HEK293 (cell line): Measurements from ENCODE around the gene CUL1.
A peak's percentile ranks its signal among the peaks of the same experiment; 100 is the strongest.

Source experiments
- CTCF ChIA-PET: fragments of 350-600 bp; formaldehyde crosslinking; extraction: SDS; loops from one replicate; lab custom pipeline; 2021; ENCODE audit warnings: antibody characterized with exemption; lab: Yijun Ruan, JAX
- POLR2A ChIA-PET: fragments of 300-600 bp; formaldehyde crosslinking; extraction: SDS; loops from one replicate; lab custom pipeline; 2020; ENCODE audit warnings: antibody characterized with exemption, inconsistent platforms; lab: Yijun Ruan, JAX
- H3K27ac ChIP-seq: fragments of 200-500 bp; sonication (Bioruptor generic); 2 replicates; pipeline ENCODE4 v1.5.1; 2014; ENCODE audit warnings: low read depth, low read length, control low read depth, inconsistent platforms; ENCODE audit errors: extremely low read depth
- H3K36me3 ChIP-seq, 2 experiments: fragments of 200-500 bp in 1 of 2; sonication (Bioruptor generic) in 1 of 2; 1 replicate in 1 of 2; 2 replicates in 1 of 2; pipeline ENCODE4 v1.5.1; 2014 to 2017; ENCODE audit warnings: inconsistent platforms in 2 of 2, low read length in 2 of 2; ENCODE audit not compliant: control insufficient read depth in 2 of 2, insufficient read depth in 1 of 2
- H3K4me1 ChIP-seq: fragments of 200-500 bp; sonication (Bioruptor generic); 2 replicates; pipeline ENCODE4 v1.5.1; 2014; ENCODE audit warnings: mild to moderate bottlenecking, low read length, inconsistent platforms; ENCODE audit not compliant: control insufficient read depth, insufficient read depth
- H3K4me3 ChIP-seq: 2 replicates; pipeline ENCODE4 v1.5.1; 2011; ENCODE audit warnings: low read depth, mild to moderate bottlenecking, control low read depth, low read length, moderate library complexity
- H3K9me3 ChIP-seq: fragments of 200-500 bp; sonication (Bioruptor generic); 2 replicates; pipeline ENCODE4 v1.5.1; 2014; ENCODE audit warnings: low read depth, low read length, inconsistent platforms; ENCODE audit not compliant: control insufficient read depth, insufficient read depth
- INSM2 ChIP-seq: fragments of 450-650 bp; formaldehyde crosslinking; IDR thresholded peaks from 2 replicates; pipeline ENCODE4 v1.5.1; 2016; ENCODE audit warnings: missing biosample characterization, missing genetic modification characterization
- KLF17 ChIP-seq: fragments of 450-650 bp; formaldehyde crosslinking; IDR thresholded peaks from 2 replicates; pipeline ENCODE4 v1.5.1; 2016; ENCODE audit warnings: missing biosample characterization, missing genetic modification characterization
- MEIS1 ChIP-seq: sonication (generic); formaldehyde crosslinking; IDR thresholded peaks from 2 replicates; pipeline ENCODE4 v1.8.1; 2022; ENCODE audit warnings: missing genetic modification reagents, mild to moderate bottlenecking, borderline replicate concordance
- ZBTB11 ChIP-seq: fragments of 450-650 bp; formaldehyde crosslinking; conservative IDR thresholded peaks from 2 replicates; pipeline ENCODE4 v1.5.1; 2016; ENCODE audit warnings: low read depth, missing biosample characterization, missing genetic modification characterization
- ZBTB8A ChIP-seq: fragments of 450-650 bp; formaldehyde crosslinking; IDR thresholded peaks from 2 replicates; pipeline ENCODE4 v1.5.1; 2016; ENCODE audit warnings: missing biosample characterization, missing genetic modification characterization
- ZFP69B ChIP-seq: fragments of 450-650 bp; formaldehyde crosslinking; IDR thresholded peaks from 2 replicates; pipeline ENCODE4 v1.5.1; 2016; ENCODE audit warnings: missing biosample characterization, missing genetic modification characterization
- ZNF112 ChIP-seq: fragments of 450-650 bp; formaldehyde crosslinking; IDR thresholded peaks from 2 replicates; pipeline ENCODE4 v1.5.0; 2017; ENCODE audit warnings: missing biosample characterization, missing genetic modification characterization
- ZNF202 ChIP-seq: fragments of 450-650 bp; formaldehyde crosslinking; IDR thresholded peaks from 2 replicates; pipeline ENCODE4 v1.5.1; 2016; ENCODE audit warnings: missing biosample characterization, missing genetic modification characterization, borderline replicate concordance
- ZNF239 ChIP-seq: fragments of 450-650 bp; formaldehyde crosslinking; IDR thresholded peaks from 2 replicates; pipeline ENCODE4 v1.5.1; 2016; ENCODE audit warnings: missing biosample characterization, missing genetic modification characterization
- ZNF266 ChIP-seq: fragments of 450-650 bp; formaldehyde crosslinking; IDR thresholded peaks from 2 replicates; pipeline ENCODE4 v1.5.1; 2016; ENCODE audit warnings: missing biosample characterization, missing genetic modification characterization, low read depth
- ZNF341 ChIP-seq: fragments of 450-650 bp; formaldehyde crosslinking; IDR thresholded peaks from 2 replicates; pipeline ENCODE4; 2016; ENCODE audit warnings: low read depth, missing biosample characterization, missing genetic modification characterization
- ZNF48 ChIP-seq: fragments of 450-650 bp; formaldehyde crosslinking; IDR thresholded peaks from 2 replicates; pipeline ENCODE4 v1.5.1; 2016; ENCODE audit warnings: missing biosample characterization, missing genetic modification characterization
- ZNF544 ChIP-seq: fragments of 450-650 bp; formaldehyde crosslinking; IDR thresholded peaks from 2 replicates; pipeline ENCODE4 v1.5.0; 2017; ENCODE audit warnings: missing biosample characterization, missing genetic modification characterization
- ZNF558 ChIP-seq: fragments of 450-650 bp; formaldehyde crosslinking; IDR thresholded peaks from 2 replicates; pipeline ENCODE4 v1.5.1; 2016; ENCODE audit warnings: missing biosample characterization, missing genetic modification characterization
- ZNF560 ChIP-seq: fragments of 450-650 bp; formaldehyde crosslinking; IDR thresholded peaks from 2 replicates; pipeline ENCODE4 v1.5.1; 2017; ENCODE audit warnings: missing biosample characterization, missing genetic modification characterization, borderline replicate concordance
- ZNF629 ChIP-seq: fragments of 450-650 bp; formaldehyde crosslinking; IDR thresholded peaks from 2 replicates; pipeline ENCODE4 v1.5.1; 2017; ENCODE audit warnings: missing biosample characterization, missing genetic modification characterization
- ZNF660 ChIP-seq: fragments of 450-650 bp; IDR thresholded peaks from 2 replicates; pipeline ENCODE4 v1.5.1; 2018; ENCODE audit warnings: missing biosample characterization, mild to moderate bottlenecking, missing genetic modification characterization
- ZNF837 ChIP-seq: fragments of 450-650 bp; formaldehyde crosslinking; IDR thresholded peaks from 2 replicates; pipeline ENCODE4 v1.5.1; 2016; ENCODE audit warnings: missing biosample characterization, missing genetic modification characterization
- ZSCAN30 ChIP-seq: fragments of 450-650 bp; IDR thresholded peaks from 2 replicates; pipeline ENCODE4 v1.5.1; 2018; ENCODE audit warnings: missing biosample characterization, mild to moderate bottlenecking, missing genetic modification characterization, moderate library complexity
- TF ChIP-seq, protein P1 (sequence below): fragments of 450-650 bp; formaldehyde crosslinking; IDR thresholded peaks from 2 replicates; pipeline ENCODE4 v1.5.1; 2016; ENCODE audit warnings: missing biosample characterization, missing genetic modification characterization
- TF ChIP-seq, protein P2 (sequence below): fragments of 450-650 bp; formaldehyde crosslinking; IDR thresholded peaks from 2 replicates; pipeline ENCODE4 v1.5.1; 2016; ENCODE audit warnings: missing biosample characterization, missing genetic modification characterization

Gene CUL1

DNA sequence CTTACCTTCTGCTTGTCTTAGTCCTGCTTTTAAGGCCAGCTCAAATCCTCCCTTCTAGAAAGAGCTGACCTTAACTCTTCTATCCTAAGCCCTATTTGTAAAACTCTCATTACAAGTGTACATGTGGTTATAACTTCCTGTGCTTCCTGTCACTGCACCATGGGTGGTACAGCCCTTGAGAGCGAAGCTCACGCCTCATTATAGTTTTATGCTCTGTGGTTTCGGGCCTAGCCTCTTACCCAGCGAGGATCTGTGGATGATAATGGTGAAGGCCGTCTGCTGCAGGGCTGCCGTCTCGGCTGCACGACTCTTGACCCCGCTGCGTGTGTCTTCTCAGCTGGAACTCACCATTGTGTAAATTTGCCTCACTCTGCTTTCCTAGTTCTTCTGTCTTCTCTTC, 74.6 kb downstream of the CUL1 start (continued):
- TF ChIP-seq, protein P1, sequence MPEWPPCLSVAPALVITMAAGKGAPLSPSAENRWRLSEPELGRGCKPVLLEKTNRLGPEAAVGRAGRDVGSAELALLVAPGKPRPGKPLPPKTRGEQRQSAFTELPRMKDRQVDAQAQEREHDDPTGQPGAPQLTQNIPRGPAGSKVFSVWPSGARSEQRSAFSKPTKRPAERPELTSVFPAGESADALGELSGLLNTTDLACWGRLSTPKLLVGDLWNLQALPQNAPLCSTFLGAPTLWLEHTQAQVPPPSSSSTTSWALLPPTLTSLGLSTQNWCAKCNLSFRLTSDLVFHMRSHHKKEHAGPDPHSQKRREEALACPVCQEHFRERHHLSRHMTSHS = peak; percentile 61
- TF ChIP-seq ZFP69B (tag by site-specific recombination) (no peak), ZNF660 (tag by site-specific recombination) (peak; percentile 16; the same call in 1 of the 2 replicates), INSM2 (tag by site-specific recombination) (peak; percentile 13; the same call in 1 of the 2 replicates), ZNF837 (tag by site-specific recombination) (no peak), ZBTB8A (0 out of 2 replicates have a peak, but pooled peaks have one; percentile 54), ZNF239 (tag by site-specific recombination) (no peak)

- Histone ChIP-seq H3K9me3 (no peaks in the 10 kb centered on the region), H3K36me3 (peaks cover 0 to 54% of the 10 kb centered on the region in 2 experiments; a peak in 1 of 3 replicates), H3K4me3 (no peak overlapping the region), H3K4me1 (peaks cover 3% of the 10 kb centered on the region), H3K27ac (no peak overlapping the region)
- POLR2A ChIA-PET = interaction anchor here (1.0 to 2.3 kb wide), 2 partner anchors 76 kb away, joined by 3 to 10 read pairs; partner anchors contain the start of gene CUL1
- TF ChIP-seq ZNF266 (tag by site-specific recombination) = no peak
- no peak for TF ChIP-seq ZNF544
- TF ChIP-seq ZNF48 (tag by site-specific recombination) = no peak
- TF ChIP-seq ZNF112 = no peak
- TF ChIP-seq ZFP69B (tag by site-specific recombination) = no peak
- no peak for TF ChIP-seq MEIS1 (CRISPR knock-in tag)
- TF ChIP-seq ZNF341 (tag by site-specific recombination) = no peak
- CTCF ChIA-PET = interaction anchor here (0.9 to 2.0 kb wide), 2 partner anchors 28 to 33 kb away, joined by 3 to 7 read pairs; no protein-coding TSS in a partner anchor
Measured at GRCh38 chr7:148774471-148774870, 75.8 kb downstream of the CUL1 start.

- POLR2A ChIA-PET = no interaction called here
Measured at GRCh38 chr7:148782757-148783456, 84.2 kb downstream of the CUL1 start.

GRCh38 chr7:148783801-148784527, 85.3 kb downstream of the CUL1 start:
- ChIA-PET CTCF (interaction anchor here (0.5 to 1.2 kb wide), 3 partner anchors 27 to 191 kb away, joined by 3 to 5 read pairs (median 4); no protein-coding TSS in a partner anchor), POLR2A (no interaction called here)
- Histone ChIP-seq H3K27ac (no peak overlapping the region), H3K9me3 (no peaks in the 10 kb centered on the region), H3K36me3 (peaks cover 9 to 82% of the 10 kb centered on the region in 2 experiments), H3K4me3 (no peak overlapping the region), H3K4me1 (no peaks in the 10 kb centered on the region)
- TF ChIP-seq ZNF560 (tag by site-specific recombination) (no peak), ZNF660 (tag by site-specific recombination) (no peak), ZBTB11 (no peak), KLF17 (tag by site-specific recombination) (no peak), ZNF558 (tag by site-specific recombination) (no peak)
- TF ChIP-seq, protein P2, sequence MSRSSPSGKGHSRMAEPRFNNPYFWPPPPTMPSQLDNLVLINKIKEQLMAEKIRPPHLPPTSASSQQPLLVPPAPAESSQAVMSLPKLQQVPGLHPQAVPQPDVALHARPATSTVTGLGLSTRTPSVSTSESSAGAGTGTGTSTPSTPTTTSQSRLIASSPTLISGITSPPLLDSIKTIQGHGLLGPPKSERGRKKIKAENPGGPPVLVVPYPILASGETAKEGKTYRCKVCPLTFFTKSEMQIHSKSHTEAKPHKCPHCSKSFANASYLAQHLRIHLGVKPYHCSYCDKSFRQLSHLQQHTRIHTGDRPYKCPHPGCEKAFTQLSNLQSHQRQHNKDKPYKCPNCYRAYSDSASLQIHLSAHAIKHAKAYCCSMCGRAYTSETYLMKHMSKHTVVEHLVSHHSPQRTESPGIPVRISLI = no peak

More at GRCh38 chr7:148782757-148783456, 84.2 kb downstream of the CUL1 start:
- Histone ChIP-seq H3K27ac (no peak overlapping the region), H3K36me3 (peaks cover 9 to 80% of the 10 kb centered on the region in 2 experiments; a peak in 2 of 3 replicates), H3K4me1 (no peaks in the 10 kb centered on the region), H3K4me3 (no peak overlapping the region), H3K9me3 (no peaks in the 10 kb centered on the region)
- TF ChIP-seq ZNF266 (tag by site-specific recombination) (no peak), ZNF202 (0 out of 2 replicates have a peak, but pooled peaks have one; percentile 22), ZNF629 (tag by site-specific recombination) (no peak), ZSCAN30 (no peak)
- CTCF ChIA-PET = no interaction called here
